Measurements from ENCODE around the gene BCL2A1.
"Not testable (repeated sequence)": the region's sequence is repeated elsewhere in the genome, so short reads cannot be mapped to it uniquely, and the experiment has no call there.

BCL2A1 gene

GRCh38 chr15:79970624-79971434 is at the start of gene BCL2A1:
BCL2A1 (minus strand) TSS chr15:79971196; CDS start chr15:79971119, 77 bp downstream.
- DNase-seq = no peak

- no peak for DNase-seq
Measured at GRCh38 chr15:80020731-80021130, 49.7 kb upstream of the BCL2A1 start.

- not testable (repeated sequence) for DNase-seq
Measured at GRCh38 chr15:80020149-80020548, 49.2 kb upstream of the BCL2A1 start.

- no peak for DNase-seq
Measured at GRCh38 chr15:80019168-80019745, 48.3 kb upstream of the BCL2A1 start.

- DNase-seq = not testable (repeated sequence)
Measured at GRCh38 chr15:80017139-80017538, 46.1 kb upstream of the BCL2A1 start.

GRCh38 chr15:80016506-80016905 is 45.5 kb upstream of the BCL2A1 start:
- not testable (repeated sequence) for DNase-seq

- DNase-seq = no peak
Measured at GRCh38 chr15:80015156-80015555, 44.2 kb upstream of the BCL2A1 start.

- DNase-seq = not testable (repeated sequence)
Measured at GRCh38 chr15:80014186-80014585, 43.2 kb upstream of the BCL2A1 start.

- no peak for DNase-seq
Measured at GRCh38 chr15:80012060-80012726, 41.2 kb upstream of the BCL2A1 start.

- no peak for DNase-seq
Measured at GRCh38 chr15:80011596-80011995, 40.6 kb upstream of the BCL2A1 start.

GRCh38 chr15:80011041-80011523 is 40.1 kb upstream of the BCL2A1 start:
- not testable (repeated sequence) for DNase-seq

GRCh38 chr15:80010131-80010673 is 39.2 kb upstream of the BCL2A1 start:
- DNase-seq = no peak

- no peak for DNase-seq
Measured at GRCh38 chr15:80007532-80007931, 36.5 kb upstream of the BCL2A1 start.

GRCh38 chr15:80006946-80007345 is 36.0 kb upstream of the BCL2A1 start:
- no peak for DNase-seq

- DNase-seq = no peak
Measured at GRCh38 chr15:80003934-80004472, 33.0 kb upstream of the BCL2A1 start.

- DNase-seq = no peak
Measured at GRCh38 chr15:80003171-80003570, 32.2 kb upstream of the BCL2A1 start.

GRCh38 chr15:80002267-80002666 is 31.3 kb upstream of the BCL2A1 start:
- no peak for DNase-seq

GRCh38 chr15:79994615-79995014 is 23.6 kb upstream of the BCL2A1 start:
- no peak for DNase-seq

GRCh38 chr15:79991826-79992225 is 20.8 kb upstream of the BCL2A1 start:
- no peak for DNase-seq

GRCh38 chr15:79990997-79991334 is 20.0 kb upstream of the BCL2A1 start:
- no peak for DNase-seq

- no peak for DNase-seq
Measured at GRCh38 chr15:79990280-79990996, 19.4 kb upstream of the BCL2A1 start.

- no peak for DNase-seq
Measured at GRCh38 chr15:79989682-79990081, 18.7 kb upstream of the BCL2A1 start.

GRCh38 chr15:79989183-79989582 is 18.2 kb upstream of the BCL2A1 start:
- no peak for DNase-seq

Measured in SHP77 treated with DMSO at 0.1 percent for 48 hours (cell line).